Panc1 (cell line): ENCODE results near the gene PPP2R1A. TPM values are rescaled to one million over a fixed set of nuclear protein-coding genes. Genes with fewer than 3 reads are reported as not detected.

Source experiments
- ATAC-seq: fragments of 200-7000 bp; cut with Tn5 transposase; 2 replicates; pipeline ENCODE4 v1.9.1; 2020; ENCODE audit warnings: mild to moderate bottlenecking, moderate library complexity
- BruUV-seq: library from RNA; stranded (reverse); fragments of 400-500 nt; replicated peaks from 2 replicates; lab custom pipeline; 2021; lab: Mats Ljungman, UMichigan
- CTCF ChIA-PET: fragments of 300-600 bp; sonication (Branson Sonifier 250); formaldehyde crosslinking; loops from one replicate; lab custom pipeline; 2022; ENCODE audit warnings: antibody characterized with exemption; lab: Charles Lee
- POLR2A ChIA-PET: fragments of 300-600 bp; sonication (Branson Sonifier 250); formaldehyde crosslinking; loops from one replicate; lab custom pipeline; 2022; ENCODE audit warnings: antibody characterized with exemption; lab: Charles Lee
- DNase-seq: peaks from one replicate; pipeline ENCODE4 v3.0.0-alpha.2; 2010; ENCODE audit warnings: low read depth, low spot score
- H3K27ac ChIP-seq: 2 replicates; pipeline ENCODE4 v1.5.1; 2011; ENCODE audit warnings: mild to moderate bottlenecking, low read length, inconsistent platforms
- H3K27me3 ChIP-seq: fragments of 200-500 bp; sonication (Bioruptor generic); 2 replicates; pipeline ENCODE4 v1.6.0; 2014; ENCODE audit warnings: low read length, inconsistent platforms; ENCODE audit not compliant: control insufficient read depth, insufficient read depth
- H3K36me3 ChIP-seq: fragments of 200-500 bp; sonication (Bioruptor generic); 2 replicates; pipeline ENCODE4 v1.5.1; 2014; ENCODE audit warnings: inconsistent platforms, mild to moderate bottlenecking, low read length, moderate library complexity; ENCODE audit not compliant: control insufficient read depth, insufficient read depth
- H3K4me1 ChIP-seq: 2 replicates; pipeline ENCODE4 v1.5.1; 2011; ENCODE audit warnings: inconsistent platforms, mild to moderate bottlenecking, low read length, moderate library complexity; ENCODE audit not compliant: control insufficient read depth, insufficient read depth
- H3K4me3 ChIP-seq, 2 experiments: 2 replicates each; pipeline ENCODE4 v1.5.1; 2011 to 2012; ENCODE audit warnings: low read depth in 2 of 2, low read length in 2 of 2, mild to moderate bottlenecking in 2 of 2, inconsistent platforms in 1 of 2, moderate library complexity in 1 of 2
- H3K9me3 ChIP-seq: fragments of 200-500 bp; sonication (Bioruptor generic); 2 replicates; pipeline ENCODE4 v1.5.1; 2014; ENCODE audit warnings: low read depth, mild to moderate bottlenecking, inconsistent platforms, low read length, moderate library complexity; ENCODE audit not compliant: control insufficient read depth, insufficient read depth
- CTCF ChIP-seq: fragments of 450-650 bp; IDR thresholded peaks from 2 replicates; pipeline ENCODE4 v1.5.1; 2017; ENCODE audit warnings: mild to moderate bottlenecking
- POLR2AphosphoS5 ChIP-seq: IDR thresholded peaks from 2 replicates; pipeline ENCODE4 v1.6.1; 2012; ENCODE audit warnings: mild to moderate bottlenecking, low read depth, low read length, moderate library complexity
- REST ChIP-seq, 2 experiments: IDR thresholded peaks; 2 replicates each; pipeline ENCODE4 v1.6.1; 2011 to 2012; ENCODE audit warnings: low read depth in 2 of 2, control low read depth in 1 of 2, low read length in 1 of 2, mild to moderate bottlenecking in 1 of 2, moderate library complexity in 1 of 2; ENCODE audit not compliant: insufficient read depth in 1 of 2
- SIN3A ChIP-seq: IDR thresholded peaks from 2 replicates; pipeline ENCODE4 v1.6.1; 2012; ENCODE audit warnings: low read depth, mild to moderate bottlenecking, low read length, moderate library complexity, borderline replicate concordance; ENCODE audit not compliant: insufficient read depth
- TCF7L2 ChIP-seq: IDR thresholded peaks from 2 replicates; pipeline ENCODE4 v1.6.1; 2011; ENCODE audit warnings: mild to moderate bottlenecking, low read depth, low read length, inconsistent platforms
- in situ Hi-C: cut with HindIII; loops from 2 replicates; pipeline ENCODE4 v1.10.0; 2016; ENCODE audit warnings: low sequenced_read_pairs, low pct_unique_long_range_greater_than_20kb
- intact Hi-C: fragments of 100-400 bp; cut with micrococcal nuclease; formaldehyde crosslinking; loops from one replicate; pipeline ENCODE4 v1.10.0; 2022; ENCODE audit not compliant: unreplicated experiment
- total RNA-seq: library from RNA; stranded (reverse); gene quantifications from one replicate; pipeline ENCODE4 v1.2.1, GENCODE V29; 2021; ENCODE audit not compliant: unreplicated experiment

PPP2R1A gene
- total RNA-seq, 1 experiment from 2014 or later: 146 TPM

- POLR2A ChIA-PET: no interaction called here
- no peak for ATAC-seq
- intact Hi-C loops: no loop called here
- CTCF ChIA-PET: no interaction called here
- no peaks in the 10 kb centered on the region for H3K9me3 ChIP-seq
- no peaks in the 10 kb centered on the region for H3K4me1 ChIP-seq
- H3K27ac ChIP-seq: no peak overlapping the region
- H3K36me3 ChIP-seq: peaks cover 18% of the 10 kb centered on the region
- H3K27me3 ChIP-seq: no peaks in the 10 kb centered on the region
- in situ Hi-C loops: no loop called here
- H3K4me3 ChIP-seq: no peak overlapping the region
- no peak for DNase-seq
- no TSS peak for BruUV-seq
- TF ChIP-seq CTCF (no peak), REST (IDR thresholded peaks at IDR 0.05; ENCODE audit: insufficient read depth in 1 of 2, low read depth in 2 of 2, low read length in 1 of 2) (no peak), POLR2AphosphoS5 (no peak), TCF7L2 (no peak), SIN3A (no peak)
These were observed 29.8 kb downstream of the PPP2R1A start for GRCh38 chr19:52219611-52220010.

GRCh38 chr19:52221031-52221430 is 31.2 kb downstream of the PPP2R1A start:
- Histone ChIP-seq H3K36me3 (peaks cover 14% of the 10 kb centered on the region), H3K4me1 (no peaks in the 10 kb centered on the region), H3K9me3 (no peaks in the 10 kb centered on the region), H3K4me3 (no peak overlapping the region), H3K27me3 (no peaks in the 10 kb centered on the region), H3K27ac (no peak overlapping the region)
- no peak for DNase-seq
- ATAC-seq: no peak
- in situ Hi-C loops: no loop called here
- POLR2A ChIA-PET: no interaction called here
- no TSS peak for BruUV-seq
- CTCF ChIA-PET: no interaction called here
- TF ChIP-seq CTCF (no peak), POLR2AphosphoS5 (no peak), REST (IDR thresholded peaks at IDR 0.05; ENCODE audit: insufficient read depth in 1 of 2, low read depth in 2 of 2, low read length in 1 of 2) (no peak), SIN3A (no peak), TCF7L2 (no peak)
- intact Hi-C loops: no loop called here
